ENCODE measurements around the gene MADD.
"Not testable (repeated sequence)": the region's sequence is repeated elsewhere in the genome, so short reads cannot be mapped to it uniquely, and the experiment has no call there.

The MADD gene

GRCh38 chr11:47314992-47315391 is 45.1 kb downstream of the MADD start:
- in situ Hi-C loops (cut with MboI; ENCODE audit: low sequenced_read_pairs), result no loop called here

- in situ Hi-C loops (cut with MboI; ENCODE audit: low sequenced_read_pairs), result not testable (repeated sequence)
Measured at GRCh38 chr11:47316501-47316900, 46.6 kb downstream of the MADD start.

DNA sequence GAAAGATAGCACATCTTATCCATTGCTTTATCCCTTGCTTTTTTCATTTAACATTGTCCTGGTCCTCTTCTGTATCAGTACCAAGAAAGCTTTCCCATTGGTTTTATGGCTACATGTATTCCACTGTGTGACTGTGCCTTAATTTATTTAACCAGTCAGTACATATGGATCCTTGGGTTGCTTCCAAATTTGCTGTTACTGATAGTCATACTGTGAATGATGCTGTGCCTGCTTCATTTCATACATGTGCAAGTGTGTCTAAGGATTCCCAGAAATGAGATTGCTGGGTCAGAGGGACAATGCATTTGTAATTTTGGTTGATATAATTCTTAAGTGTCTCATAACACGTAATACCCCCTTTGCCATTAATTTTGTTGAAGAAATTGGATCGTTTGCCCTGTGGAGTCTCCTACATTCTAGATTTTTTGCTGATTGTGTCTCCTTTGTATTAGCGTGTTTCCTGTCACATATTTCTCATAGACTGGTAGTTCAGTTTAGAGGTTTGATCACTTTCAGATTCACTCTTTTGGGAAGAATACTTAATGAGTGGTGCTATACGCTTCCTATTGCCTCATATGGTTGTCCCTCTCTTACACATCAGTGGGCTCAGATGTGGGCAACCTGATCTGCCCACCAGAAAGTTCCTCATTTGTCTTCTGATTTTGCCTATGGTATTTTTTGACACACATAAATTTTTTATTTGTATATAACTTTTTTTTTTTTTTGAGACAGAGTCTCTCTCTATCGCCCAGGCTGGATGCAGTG is 47.3 kb downstream of the MADD start:
- in situ Hi-C loops (cut with MboI; ENCODE audit: low sequenced_read_pairs), result no loop called here

DNA sequence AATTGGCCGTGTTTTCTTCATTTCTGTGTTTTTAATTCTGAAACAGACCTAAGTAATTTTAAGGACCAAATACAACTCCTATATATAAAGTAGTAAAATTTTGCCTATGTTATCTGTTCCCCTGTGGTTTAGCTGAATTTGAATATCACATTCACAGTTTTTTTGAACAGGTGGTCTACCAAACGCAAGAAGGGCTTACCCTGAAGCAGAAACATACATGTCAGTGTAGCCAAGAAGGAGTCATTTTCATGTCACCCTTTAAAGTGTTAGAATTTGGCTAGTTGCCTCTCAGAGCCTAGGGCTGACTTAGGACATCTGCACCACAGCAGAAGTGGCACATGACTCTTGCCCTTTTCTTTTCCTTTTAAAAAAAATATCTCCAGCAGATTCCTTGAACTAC is 48.2 kb downstream of the MADD start:
- in situ Hi-C loops (cut with MboI; ENCODE audit: low sequenced_read_pairs), result no loop called here

GRCh38 chr11:47324520-47324919 is 54.6 kb downstream of the MADD start:
- in situ Hi-C loops (cut with MboI; ENCODE audit: low sequenced_read_pairs), result no loop called here

DNA sequence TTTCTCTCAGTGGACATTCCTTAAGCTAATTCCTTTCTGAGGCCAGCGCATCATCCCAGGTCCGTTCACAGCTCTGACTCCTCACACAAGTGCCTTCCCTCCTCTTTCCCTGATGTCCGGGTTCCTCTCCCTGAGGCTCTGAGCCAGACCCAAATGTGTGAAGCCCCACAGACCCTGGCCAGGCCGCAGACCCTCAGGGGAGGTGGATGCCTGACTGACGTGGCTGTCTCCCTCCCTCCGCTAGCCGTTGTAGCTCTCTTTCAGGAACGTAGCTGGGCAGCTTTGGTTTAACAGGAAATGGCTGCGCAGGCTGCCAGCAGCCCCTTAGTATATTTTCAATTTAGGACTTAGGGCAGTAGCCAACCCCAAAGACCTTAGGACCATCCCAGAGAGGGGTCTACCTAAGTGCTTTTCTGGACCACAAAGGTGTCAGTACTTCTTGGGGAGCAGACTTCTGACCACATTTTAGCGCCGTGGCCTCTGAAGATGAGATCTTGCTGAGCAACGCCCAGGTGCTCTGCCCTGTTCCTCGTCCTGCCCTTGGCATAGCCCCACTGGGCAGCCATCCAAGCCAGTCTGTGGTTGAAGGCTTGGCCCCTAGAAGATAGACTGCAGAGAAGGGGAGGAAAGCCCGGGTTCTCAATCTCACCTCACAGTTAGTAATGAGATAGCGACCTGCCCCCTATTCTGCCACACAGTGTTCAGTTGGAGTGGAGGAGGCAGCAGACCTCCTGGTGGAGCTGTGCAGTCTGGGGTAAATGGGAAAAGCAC is 55.5 kb downstream of the MADD start:
- in situ Hi-C loops (cut with MboI; ENCODE audit: low sequenced_read_pairs), result no loop called here

- in situ Hi-C loops (cut with MboI; ENCODE audit: low sequenced_read_pairs), result no loop called here
Measured at GRCh38 chr11:47326198-47326597, 56.3 kb downstream of the MADD start.

DNA sequence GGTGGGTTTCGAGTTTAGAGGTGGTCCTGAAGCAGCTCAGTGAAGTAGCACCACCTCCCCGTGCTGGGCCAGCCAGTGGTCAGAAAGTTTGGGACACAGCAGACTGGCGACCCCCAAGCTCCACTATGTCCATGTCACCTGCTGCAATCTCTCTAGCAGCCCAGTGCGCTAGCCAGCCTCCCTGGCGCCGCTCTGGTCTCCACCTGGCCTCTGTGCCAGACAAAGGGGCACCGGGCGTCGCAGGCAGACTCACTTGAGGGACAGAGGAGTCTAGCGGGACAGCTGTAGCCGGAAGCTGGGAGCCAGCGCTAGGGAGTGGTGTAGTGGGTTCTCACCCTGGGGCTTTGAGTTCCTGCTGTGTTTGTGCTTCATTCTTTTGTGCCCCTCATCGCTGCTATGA is 57.1 kb downstream of the MADD start:
- in situ Hi-C loops (cut with MboI; ENCODE audit: low sequenced_read_pairs), result no loop called here

GRCh38 chr11:47327949-47328348 is 58.0 kb downstream of the MADD start:
- in situ Hi-C loops (cut with MboI; ENCODE audit: low sequenced_read_pairs), result no loop called here

GRCh38 chr11:47328449-47329390 is 58.8 kb downstream of the MADD start:
- in situ Hi-C loops (cut with MboI; ENCODE audit: low sequenced_read_pairs), result no loop called here

DNA sequence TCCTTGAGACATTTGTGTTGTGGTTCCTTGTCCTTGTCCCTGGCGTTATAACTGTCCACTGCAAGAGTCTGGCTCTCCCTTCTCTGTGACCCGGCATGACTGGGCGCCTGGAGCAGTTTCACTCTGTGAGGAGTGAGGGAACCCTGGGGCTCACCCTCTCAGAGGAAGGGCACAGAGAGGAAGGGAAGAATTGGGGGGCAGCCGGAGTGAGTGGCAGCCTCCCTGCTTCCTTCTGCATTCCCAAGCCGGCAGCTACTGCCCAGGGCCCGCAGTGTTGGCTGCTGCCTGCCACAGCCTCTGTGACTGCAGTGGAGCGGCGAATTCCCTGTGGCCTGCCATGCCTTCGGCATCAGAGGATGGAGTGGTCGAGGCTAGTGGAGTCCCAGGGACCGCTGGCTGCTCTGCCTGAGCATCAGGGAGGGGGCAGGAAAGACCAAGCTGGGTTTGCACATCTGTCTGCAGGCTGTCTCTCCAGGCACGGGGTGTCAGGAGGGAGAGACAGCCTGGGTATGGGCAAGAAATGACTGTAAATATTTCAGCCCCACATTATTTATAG is 59.6 kb downstream of the MADD start:
- in situ Hi-C loops (cut with MboI; ENCODE audit: low sequenced_read_pairs), result no loop called here

GRCh38 chr11:47329987-47330931 is 60.3 kb downstream of the MADD start:
- in situ Hi-C loops (cut with MboI; ENCODE audit: low sequenced_read_pairs), result no loop called here

DNA sequence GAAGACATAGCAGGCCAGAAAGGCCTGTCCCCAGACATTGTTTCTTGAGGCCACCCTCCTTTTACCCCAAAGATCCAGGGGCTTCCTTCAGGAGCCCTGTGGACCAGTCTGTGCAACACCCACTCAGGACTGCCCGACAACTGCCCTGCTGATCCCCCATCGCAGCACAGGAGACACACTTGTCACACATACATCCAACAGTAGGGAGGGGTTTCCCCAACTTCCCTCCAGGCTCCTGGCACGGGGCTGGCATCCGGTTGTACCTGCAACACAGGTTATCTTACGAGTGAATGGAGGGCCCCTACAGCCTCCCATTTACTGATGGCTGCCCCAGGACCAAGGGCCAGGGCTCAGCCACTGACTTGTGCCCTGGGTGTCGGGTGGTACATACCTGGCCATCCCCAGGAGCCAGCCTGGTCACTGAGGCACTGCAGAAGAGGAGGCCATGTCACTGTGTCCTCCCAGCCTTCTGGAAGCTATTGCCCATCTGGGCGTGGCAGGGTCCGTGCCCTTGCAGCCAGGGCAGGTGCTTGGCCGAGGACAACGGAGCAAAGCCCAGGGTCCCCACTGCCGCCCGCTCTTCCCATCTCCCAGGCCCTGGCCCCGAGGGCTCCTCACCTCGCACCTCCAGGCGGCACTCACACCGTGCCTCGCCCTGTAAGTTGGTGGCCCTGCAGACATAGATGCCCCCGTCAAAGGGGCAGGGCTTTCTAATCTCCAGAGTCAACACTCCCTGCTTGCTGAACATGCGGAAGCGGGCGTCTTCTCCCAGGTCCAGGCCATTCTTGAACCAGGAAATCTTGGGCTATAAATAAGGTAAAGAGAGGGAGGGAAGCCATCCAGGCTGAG is 61.7 kb downstream of the MADD start:
- in situ Hi-C loops (cut with MboI; ENCODE audit: low sequenced_read_pairs), result no loop called here

GRCh38 chr11:47332303-47332711 is 62.4 kb downstream of the MADD start:
- in situ Hi-C loops (cut with MboI; ENCODE audit: low sequenced_read_pairs), result no loop called here

GRCh38 chr11:47332791-47333525 is 63.0 kb downstream of the MADD start:
- in situ Hi-C loops (cut with MboI; ENCODE audit: low sequenced_read_pairs), result no loop called here

- in situ Hi-C loops (cut with MboI; ENCODE audit: low sequenced_read_pairs), result no loop called here
Measured at GRCh38 chr11:47333526-47333845, 63.6 kb downstream of the MADD start.

DNA sequence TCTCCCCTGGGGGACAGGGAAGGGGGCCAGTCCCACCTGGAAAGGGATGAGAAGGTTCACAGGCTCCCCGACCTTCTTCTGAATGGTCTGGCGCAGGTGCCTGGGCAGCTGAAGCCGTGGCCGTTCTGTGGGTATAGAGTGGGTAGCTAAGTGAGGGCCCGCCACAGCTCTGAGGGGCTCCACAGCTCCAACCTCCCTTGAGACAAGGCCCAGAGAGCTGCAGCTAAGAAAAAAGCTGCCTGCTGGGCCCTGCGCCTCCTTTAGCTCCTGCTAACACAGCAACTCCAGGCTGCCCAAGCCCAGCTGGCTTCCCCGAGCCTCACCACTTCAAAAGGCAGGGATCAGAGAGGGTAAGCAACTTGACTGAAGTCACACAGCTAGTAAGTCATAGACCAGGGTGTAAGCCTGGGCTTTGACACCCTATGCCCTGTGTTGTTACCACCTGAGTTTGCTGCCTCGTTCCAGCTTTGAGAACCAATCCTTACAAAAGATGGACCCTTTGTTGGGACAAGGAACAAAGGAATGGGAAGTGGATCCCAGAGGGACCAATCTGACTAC is 64.0 kb downstream of the MADD start:
- in situ Hi-C loops (cut with MboI; ENCODE audit: low sequenced_read_pairs), result no loop called here

All from HL-60/S4 treated with retinoic acid at 250 ng/mL for 4 days and 3 days (cell line).